OCI-LY1 (cell line): ENCODE measurements around the gene NEUROD4.

Experiments used
- H2AFZ ChIP-seq: fragments of 200-600 bp; sonication (generic), shearing (Covaris generic); 2 replicates; pipeline ENCODE4 v1.6.0; 2014; ENCODE audit warnings: antibody characterized with exemption, mild to moderate bottlenecking, low read length
- H3F3A ChIP-seq: fragments of 200-600 bp; sonication (generic), shearing (Covaris generic); 2 replicates; pipeline ENCODE4 v1.6.0; 2014; ENCODE audit warnings: mild to moderate bottlenecking, antibody characterized with exemption, low read length, moderate library complexity; ENCODE audit not compliant: insufficient read depth
- H3K27ac ChIP-seq: fragments of 200-600 bp; sonication (generic); 2 replicates; pipeline ENCODE4 v1.5.1; 2014; ENCODE audit warnings: low read length, mixed run types, mild to moderate bottlenecking, low read depth; ENCODE audit not compliant: poor library complexity, severe bottlenecking
- H3K27me3 ChIP-seq: fragments of 200-600 bp; sonication (generic); 2 replicates; pipeline ENCODE4 v1.6.0; 2014; ENCODE audit warnings: antibody characterized with exemption, mild to moderate bottlenecking, low read length, moderate library complexity; ENCODE audit not compliant: insufficient read depth
- H3K36me3 ChIP-seq: fragments of 200-600 bp; sonication (generic); 2 replicates; pipeline ENCODE4 v1.6.1; 2014; ENCODE audit warnings: mild to moderate bottlenecking, antibody characterized with exemption, low read length, moderate library complexity, mixed read lengths; ENCODE audit not compliant: insufficient read depth
- H3K4me1 ChIP-seq: fragments of 200-600 bp; sonication (generic); 2 replicates; pipeline ENCODE4 v1.5.1; 2014; ENCODE audit warnings: mild to moderate bottlenecking, low read length, moderate library complexity; ENCODE audit not compliant: insufficient read depth, severe bottlenecking
- H3K4me2 ChIP-seq: fragments of 200-600 bp; sonication (generic), shearing (Covaris generic); 2 replicates; pipeline ENCODE4 v1.6.1; 2014; ENCODE audit warnings: low read length
- H3K4me3 ChIP-seq: fragments of 200-600 bp; sonication (generic); 2 replicates; pipeline ENCODE4 v1.5.1; 2014; ENCODE audit warnings: low read length, low read depth, mild to moderate bottlenecking, mixed read lengths; ENCODE audit not compliant: poor library complexity, severe bottlenecking
- H3K79me2 ChIP-seq: fragments of 200-600 bp; shearing (Covaris generic); 2 replicates; pipeline ENCODE4 v1.6.1; 2016; ENCODE audit warnings: mixed run types, low read length, mixed read lengths; ENCODE audit not compliant: insufficient read depth
- H3K9ac ChIP-seq: fragments of 200-600 bp; sonication (generic), shearing (Covaris generic); 2 replicates; pipeline ENCODE4 v1.6.1; 2014; ENCODE audit warnings: mild to moderate bottlenecking, low read length, mixed read lengths
- H3K9me2 ChIP-seq: fragments of 200-600 bp; sonication (generic), shearing (Covaris generic); 2 replicates; pipeline ENCODE4 v1.6.1; 2014; ENCODE audit warnings: low read depth, mild to moderate bottlenecking, low read length, mixed read lengths
- H3K9me3 ChIP-seq: fragments of 200-600 bp; shearing (Covaris generic); 2 replicates; pipeline ENCODE4 v1.6.1; 2014; ENCODE audit warnings: low read length, mixed read lengths
- H4K20me1 ChIP-seq: fragments of 200-600 bp; sonication (generic), shearing (Covaris generic); 2 replicates; pipeline ENCODE4 v1.6.0; 2016; ENCODE audit warnings: mild to moderate bottlenecking, low read length; ENCODE audit not compliant: insufficient read depth
- EZH2 ChIP-seq: fragments of 200-600 bp; sonication (generic), shearing (Covaris generic); IDR thresholded peaks from 2 replicates; pipeline ENCODE4 v1.8.0; 2017; ENCODE audit warnings: borderline replicate concordance, mixed run types, mild to moderate bottlenecking, antibody characterized with exemption, low read length, moderate library complexity, mixed read lengths
- TF ChIP-seq, protein P1 (sequence below): fragments of 200-600 bp; sonication (generic), shearing (Covaris generic); IDR thresholded peaks from 2 replicates; pipeline ENCODE4 v1.5.1; 2017; ENCODE audit warnings: mild to moderate bottlenecking, antibody characterized with exemption, low read length, moderate library complexity, mixed read lengths

The NEUROD4 gene

DNA sequence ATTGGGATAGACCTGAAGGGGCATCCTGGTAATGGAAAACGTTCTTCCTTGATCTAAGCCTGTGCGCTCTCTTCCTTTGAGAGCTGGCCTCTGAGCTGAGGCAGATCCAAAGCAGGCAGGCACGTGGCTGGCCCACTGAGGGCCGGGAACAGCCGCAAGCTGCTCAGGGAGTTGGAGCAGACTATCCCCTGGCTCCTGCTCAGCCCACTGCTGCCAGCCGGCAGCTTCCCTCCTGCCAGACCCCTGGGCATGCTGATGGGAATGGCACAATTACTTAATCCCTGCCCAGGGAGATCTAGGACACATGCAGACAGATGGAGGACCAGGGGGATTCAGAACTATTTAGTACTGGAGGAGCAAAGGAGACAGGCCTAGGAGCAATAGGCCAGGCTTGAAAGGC is 14.4 kb downstream of the NEUROD4 start:
- TF ChIP-seq, protein P1, sequence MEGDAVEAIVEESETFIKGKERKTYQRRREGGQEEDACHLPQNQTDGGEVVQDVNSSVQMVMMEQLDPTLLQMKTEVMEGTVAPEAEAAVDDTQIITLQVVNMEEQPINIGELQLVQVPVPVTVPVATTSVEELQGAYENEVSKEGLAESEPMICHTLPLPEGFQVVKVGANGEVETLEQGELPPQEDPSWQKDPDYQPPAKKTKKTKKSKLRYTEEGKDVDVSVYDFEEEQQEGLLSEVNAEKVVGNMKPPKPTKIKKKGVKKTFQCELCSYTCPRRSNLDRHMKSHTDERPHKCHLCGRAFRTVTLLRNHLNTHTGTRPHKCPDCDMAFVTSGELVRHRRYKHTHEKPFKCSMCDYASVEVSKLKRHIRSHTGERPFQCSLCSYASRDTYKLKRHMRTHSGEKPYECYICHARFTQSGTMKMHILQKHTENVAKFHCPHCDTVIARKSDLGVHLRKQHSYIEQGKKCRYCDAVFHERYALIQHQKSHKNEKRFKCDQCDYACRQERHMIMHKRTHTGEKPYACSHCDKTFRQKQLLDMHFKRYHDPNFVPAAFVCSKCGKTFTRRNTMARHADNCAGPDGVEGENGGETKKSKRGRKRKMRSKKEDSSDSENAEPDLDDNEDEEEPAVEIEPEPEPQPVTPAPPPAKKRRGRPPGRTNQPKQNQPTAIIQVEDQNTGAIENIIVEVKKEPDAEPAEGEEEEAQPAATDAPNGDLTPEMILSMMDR, result no peak
- no peak for TF ChIP-seq EZH2
- no peak overlapping the region for H3K4me2 ChIP-seq

DNA sequence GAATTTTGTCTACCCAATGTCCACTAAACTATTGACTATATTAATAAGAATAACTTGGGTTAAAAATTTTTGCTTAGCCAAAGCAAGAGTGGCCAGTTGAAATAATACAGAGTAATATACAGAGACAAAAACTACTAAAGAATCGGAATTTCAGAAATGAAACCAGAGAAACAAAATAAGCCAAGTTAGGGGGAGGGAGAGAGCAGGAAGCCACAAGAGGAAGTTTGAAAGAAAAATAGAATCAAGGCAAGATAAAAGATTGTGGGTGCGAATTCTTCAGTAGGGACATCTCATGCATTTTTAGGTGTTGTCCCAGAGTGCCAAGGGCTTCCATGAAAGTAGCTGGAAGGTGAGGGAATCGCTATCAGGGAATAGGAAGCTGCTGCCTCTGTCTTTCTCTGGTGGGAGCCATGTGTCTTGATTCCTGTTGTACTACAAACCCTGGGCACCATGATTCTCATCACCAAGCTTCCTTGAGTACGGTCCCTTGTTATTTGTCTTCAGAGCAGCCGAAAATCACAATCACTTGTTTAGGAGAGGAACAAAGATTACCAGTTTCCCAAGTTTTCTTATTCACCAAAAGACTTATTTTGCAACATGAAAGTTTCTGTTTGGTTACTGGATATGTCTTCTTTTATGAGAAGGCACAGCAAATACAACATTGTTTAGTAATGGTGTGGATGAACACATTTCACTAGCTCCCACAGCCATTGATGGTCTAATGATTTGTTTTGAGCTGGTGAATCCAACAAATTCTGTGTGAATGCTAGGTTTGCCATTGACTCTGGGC is 16.7 kb downstream of the NEUROD4 start:
- Histone ChIP-seq H2AFZ (no peak overlapping the region), H3K4me1 (no peaks in the 10 kb centered on the region), H3K4me2 (no peak overlapping the region), H3K4me3 (no peak overlapping the region), H3K27ac (no peak overlapping the region), H3F3A (no peaks in the 10 kb centered on the region), H3K9me3 (no peaks in the 10 kb centered on the region), H3K79me2 (no peaks in the 10 kb centered on the region), H3K9ac (no peak overlapping the region), H3K9me2 (no peaks in the 10 kb centered on the region), H4K20me1 (no peaks in the 10 kb centered on the region), H3K36me3 (no peaks in the 10 kb centered on the region), H3K27me3 (no peaks in the 10 kb centered on the region)
- TF ChIP-seq, protein P1, result no peak
- TF ChIP-seq EZH2, result no peak

More for the DNA sequence above, 14.4 kb downstream of the NEUROD4 start:
- no peaks in the 10 kb centered on the region for H3K27me3 ChIP-seq
- H3K4me1 ChIP-seq, result no peaks in the 10 kb centered on the region
- H3K27ac ChIP-seq, result no peak overlapping the region
- no peaks in the 10 kb centered on the region for H3K36me3 ChIP-seq
- H3K9ac ChIP-seq, result no peak overlapping the region
- H4K20me1 ChIP-seq, result no peaks in the 10 kb centered on the region
- no peaks in the 10 kb centered on the region for H3K79me2 ChIP-seq
- no peak overlapping the region for H3K4me3 ChIP-seq
- no peaks in the 10 kb centered on the region for H3K9me3 ChIP-seq
- H3K9me2 ChIP-seq, result no peaks in the 10 kb centered on the region
- no peak overlapping the region for H2AFZ ChIP-seq
- H3F3A ChIP-seq, result no peaks in the 10 kb centered on the region

DNA sequence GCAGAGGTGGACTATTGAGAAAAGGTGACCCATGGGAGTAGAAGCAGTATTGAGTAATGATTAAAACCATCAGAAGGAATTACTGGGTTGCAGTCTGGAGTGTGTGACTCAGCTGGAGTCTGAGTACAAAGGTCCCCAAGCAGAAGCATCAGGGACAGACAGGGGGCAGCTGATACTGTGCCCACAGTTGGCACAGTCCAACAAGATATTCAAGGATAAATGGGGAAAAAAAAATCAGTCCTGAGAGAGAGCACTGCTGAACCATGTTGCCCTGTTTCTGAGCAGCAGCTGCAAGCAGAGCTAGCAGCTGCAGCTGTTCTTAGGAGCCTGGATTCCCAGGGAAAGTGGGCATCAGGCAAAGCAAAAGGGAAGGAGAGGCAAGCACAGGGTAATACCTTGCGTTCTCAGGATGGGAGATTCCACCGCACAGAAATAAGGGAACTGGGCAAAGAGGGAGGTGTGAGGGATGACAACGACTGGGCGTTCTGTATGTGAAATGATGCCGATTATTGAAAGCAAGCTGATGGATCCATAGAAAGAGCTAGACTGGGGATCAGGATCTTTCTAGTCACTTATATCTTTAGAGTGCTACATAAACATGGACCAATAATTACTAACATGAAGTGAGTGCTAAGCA is 17.7 kb downstream of the NEUROD4 start:
- Histone ChIP-seq H3K9ac (no peak overlapping the region), H3K27me3 (no peaks in the 10 kb centered on the region), H3K4me3 (no peak overlapping the region), H3K79me2 (no peaks in the 10 kb centered on the region), H3K36me3 (no peaks in the 10 kb centered on the region), H4K20me1 (no peaks in the 10 kb centered on the region), H3K9me2 (no peaks in the 10 kb centered on the region), H3K4me1 (no peaks in the 10 kb centered on the region), H3K4me2 (no peak overlapping the region), H3K9me3 (no peaks in the 10 kb centered on the region), H3F3A (no peaks in the 10 kb centered on the region), H3K27ac (no peak overlapping the region), H2AFZ (no peak overlapping the region)
- TF ChIP-seq, protein P1, result no peak
- no peak for TF ChIP-seq EZH2
